ENCODE results near the gene KDM4B. TPM values are rescaled to one million over a fixed set of nuclear protein-coding genes. Genes with fewer than 3 reads are reported as not detected.

Gene KDM4B
- polyA plus RNA-seq, 1 of the 3 experiments (the other 2 are of a cell fraction), result 12.2 TPM

GRCh38 chr19:5074830-5075394 lies 106.0 kb downstream of the KDM4B start:
- TF ChIP-seq FOXM1 (IDR thresholded peaks at IDR 0.05; ENCODE audit: low read depth) (no peak), GATA2 (CRISPR knock-in tag; IDR thresholded peaks at IDR 0.05) (no peak), ZBTB33 (IDR thresholded peaks at IDR 0.05; ENCODE audit: borderline replicate concordance, low read depth) (no peak), FOXJ3 (CRISPR knock-in tag; IDR thresholded peaks at IDR 0.05) (no peak), MEF2A (IDR thresholded peaks at IDR 0.05; ENCODE audit: borderline replicate concordance, low read depth) (no peak), YY1 (IDR thresholded peaks at IDR 0.05; ENCODE audit: low read depth) (no peak), TCF12 (IDR thresholded peaks at IDR 0.05) (no peak), TAF1 (IDR thresholded peaks at IDR 0.05; ENCODE audit: borderline replicate concordance, low read depth, low read length) (no peak), MAX (IDR thresholded peaks at IDR 0.05; ENCODE audit: low read depth) (no peak), TEAD4 (IDR thresholded peaks at IDR 0.05; ENCODE audit: borderline replicate concordance, insufficient read depth) (no peak), FOSL2 (IDR thresholded peaks at IDR 0.05; ENCODE audit: borderline replicate concordance, low read depth) (no peak), USF2 (IDR thresholded peaks at IDR 0.05; ENCODE audit: borderline replicate concordance, low read depth, low read length) (no peak), PBX3 (IDR thresholded peaks at IDR 0.05) (no peak), USF1 (IDR thresholded peaks at IDR 0.05; ENCODE audit: borderline replicate concordance, low read depth) (no peak), IRF3 (IDR thresholded peaks at IDR 0.05; ENCODE audit: low read depth, low read length) (no peak), JUND (IDR thresholded peaks at IDR 0.05) (no peak), MXI1 (IDR thresholded peaks at IDR 0.05; ENCODE audit: low read depth, low read length) (no peak), RCOR1 (IDR thresholded peaks at IDR 0.05; ENCODE audit: low read length) (no peak), NRF1 (IDR thresholded peaks at IDR 0.05; ENCODE audit: low read depth, low read length) (no peak)
- H3K9ac ChIP-seq, result no peak overlapping the region
- no peaks in the 10 kb centered on the region for H3K79me2 ChIP-seq (ENCODE audit: insufficient read depth)
- 95% methylated on average over 10 of the region's 27 CpGs for WGBS (ENCODE audit: low lambda C conversion rate)
- H2AFZ ChIP-seq (ENCODE audit: low read depth), result no peak overlapping the region
- ChIA-PET CTCF (interaction anchor here (0.6 to 2.3 kb wide), 2 partner anchors 27 to 80 kb away, joined by 3 to 6 read pairs; no protein-coding TSS in a partner anchor), POLR2A (no interaction called here)
- H3K36me3 ChIP-seq (replicated peaks in 1 of 2; ENCODE audit: control insufficient read depth in 1 of 2, insufficient read depth in 2 of 2, low read length in 1 of 2), result peaks cover 4 to 35% of the 10 kb centered on the region in 2 experiments
- DNase-seq, result no peak
- H3K27me3 ChIP-seq (ENCODE audit: insufficient read depth), result no peaks in the 10 kb centered on the region
- H3K9me3 ChIP-seq, result no peaks in the 10 kb centered on the region
- H4K20me1 ChIP-seq (ENCODE audit: insufficient read depth), result 0 out of 2 replicates have a peak, but pooled peaks cover under 1% of the 10 kb centered on the region
- H3K4me3 ChIP-seq (ENCODE audit: low read depth in 2 of 2, low read length in 1 of 2), result no peak overlapping the region
- no peaks in the 10 kb centered on the region for H3K9me2 ChIP-seq
- H3F3A ChIP-seq (replicated peaks; ENCODE audit: insufficient read depth), result no peaks in the 10 kb centered on the region
- H3K4me1 ChIP-seq (ENCODE audit: control insufficient read depth in 1 of 2, insufficient read depth in 2 of 2, low read depth in 1 of 2, low read length in 1 of 2), result peaks cover 3% of the 10 kb centered on the region in 2 experiments; a peak in 2 of 4 replicates
- H3K27ac ChIP-seq (ENCODE audit: low read depth in 2 of 2, low read length in 1 of 2), result no peak overlapping the region
- H3K4me2 ChIP-seq, result no peak overlapping the region
